Keratinocyte (primary cell): Measurements from ENCODE around the gene ETV7.

Experiments used
- EZH2 ChIP-seq: IDR thresholded peaks from one replicate; pipeline ENCODE4 v1.6.1; 2012; ENCODE audit warnings: inconsistent platforms, mild to moderate bottlenecking, low read length, moderate library complexity
- TF ChIP-seq, protein P1 (sequence below), 3 experiments: IDR thresholded peaks in 1 of 3; conservative IDR thresholded peaks in 1 of 3; optimal IDR thresholded peaks in 1 of 3; 2 replicates in 2 of 3; 3 replicates in 1 of 3; pipeline versions ENCODE3 to v1.5.1; 2011; ENCODE audit warnings: low read length in 3 of 3, mild to moderate bottlenecking in 3 of 3, moderate library complexity in 2 of 3, control low read depth in 1 of 3, inconsistent platforms in 1 of 3; ENCODE audit not compliant: insufficient read depth in 2 of 3; ENCODE audit errors: extremely low read depth in 1 of 3

DNA sequence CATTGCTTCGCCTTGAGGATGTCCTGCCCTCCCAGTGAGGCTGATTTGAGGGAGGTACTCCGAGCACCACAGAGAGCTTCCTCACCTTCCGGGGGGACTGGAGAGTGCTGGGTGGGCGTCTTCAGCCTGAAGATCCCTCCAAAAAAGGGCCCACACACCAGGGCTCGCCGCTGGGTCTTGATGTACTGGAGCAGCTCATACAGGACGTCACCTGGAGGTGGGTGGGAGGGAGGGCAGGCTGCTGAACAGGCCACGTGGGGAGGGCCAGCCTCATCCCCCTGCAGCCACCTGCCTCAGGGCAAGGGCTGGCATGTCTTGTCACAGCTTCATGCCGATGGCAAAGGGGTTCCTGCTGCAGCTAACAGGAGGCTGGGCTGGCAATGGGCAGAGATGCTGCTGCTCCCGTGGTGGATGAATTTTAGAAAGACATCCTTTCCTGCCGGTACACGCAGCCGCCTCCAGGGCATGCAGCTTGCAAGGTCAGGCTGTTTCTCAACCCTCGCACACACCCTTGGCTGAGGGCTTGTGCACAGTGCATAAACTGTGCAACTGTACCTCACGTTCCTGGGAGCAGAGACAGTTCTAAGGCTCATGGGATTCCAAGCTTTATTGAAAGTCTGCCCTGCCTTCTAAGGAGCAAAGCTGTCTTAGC lies 14.0 kb downstream of the ETV7 start:
- TF ChIP-seq, protein P1, sequence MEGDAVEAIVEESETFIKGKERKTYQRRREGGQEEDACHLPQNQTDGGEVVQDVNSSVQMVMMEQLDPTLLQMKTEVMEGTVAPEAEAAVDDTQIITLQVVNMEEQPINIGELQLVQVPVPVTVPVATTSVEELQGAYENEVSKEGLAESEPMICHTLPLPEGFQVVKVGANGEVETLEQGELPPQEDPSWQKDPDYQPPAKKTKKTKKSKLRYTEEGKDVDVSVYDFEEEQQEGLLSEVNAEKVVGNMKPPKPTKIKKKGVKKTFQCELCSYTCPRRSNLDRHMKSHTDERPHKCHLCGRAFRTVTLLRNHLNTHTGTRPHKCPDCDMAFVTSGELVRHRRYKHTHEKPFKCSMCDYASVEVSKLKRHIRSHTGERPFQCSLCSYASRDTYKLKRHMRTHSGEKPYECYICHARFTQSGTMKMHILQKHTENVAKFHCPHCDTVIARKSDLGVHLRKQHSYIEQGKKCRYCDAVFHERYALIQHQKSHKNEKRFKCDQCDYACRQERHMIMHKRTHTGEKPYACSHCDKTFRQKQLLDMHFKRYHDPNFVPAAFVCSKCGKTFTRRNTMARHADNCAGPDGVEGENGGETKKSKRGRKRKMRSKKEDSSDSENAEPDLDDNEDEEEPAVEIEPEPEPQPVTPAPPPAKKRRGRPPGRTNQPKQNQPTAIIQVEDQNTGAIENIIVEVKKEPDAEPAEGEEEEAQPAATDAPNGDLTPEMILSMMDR (optimal IDR thresholded peaks at IDR 0.05 in 1 of 3, IDR thresholded peaks at IDR 0.05 in 1 of 3, conservative IDR thresholded peaks at IDR 0.05 in 1 of 3; ENCODE audit: extremely low read depth in 1 of 3, insufficient read depth in 2 of 3, low read length in 3 of 3) = peak in 1 of 3 experiments; percentile 2
- no peak for TF ChIP-seq EZH2
